Measurements from ENCODE around the gene EFNA4.

DNA sequence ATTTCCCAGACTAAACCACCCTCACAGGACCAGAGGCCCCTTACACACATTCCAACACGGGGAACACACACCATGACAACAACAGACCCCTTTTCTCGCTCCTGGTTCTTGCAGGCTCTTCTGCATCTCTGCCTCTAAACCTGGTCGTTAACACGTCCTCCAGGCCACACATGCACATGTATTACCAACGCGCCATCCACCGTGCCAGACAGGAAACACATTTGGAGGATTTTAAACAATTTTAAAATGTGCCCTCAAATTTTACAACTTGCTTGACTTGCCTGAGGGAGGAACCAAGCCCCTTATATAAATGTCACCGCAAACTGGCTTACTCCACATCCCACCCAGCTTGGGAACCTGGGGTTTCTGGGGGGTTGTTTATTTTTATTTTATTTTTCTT lies 47.3 kb downstream of the EFNA4 start:
- TF ChIP-seq EZH2 (IDR thresholded peaks at IDR 0.05; ENCODE audit: insufficient read depth, poor library complexity, severe bottlenecking) (no peak), EZH2phosphoT487 (IDR thresholded peaks at IDR 0.05; ENCODE audit: insufficient read depth, low read depth) (no peak)

All from GM23248 (cell line).